Mesendoderm (in vitro differentiated cells): ENCODE results near the gene RBM38.

ENCODE experiments used
- DNase-seq: peaks from one replicate; pipeline ENCODE4 v3.0.0; 2013
- H2AK5ac ChIP-seq: 2 replicates; pipeline ENCODE4 v1.6.1; 2013; ENCODE audit warnings: low read length, inconsistent platforms
- H2BK120ac ChIP-seq: 2 replicates; pipeline ENCODE4 v1.6.1; 2013; ENCODE audit warnings: low read depth, mild to moderate bottlenecking, low read length, moderate library complexity, mixed read lengths
- H2BK15ac ChIP-seq: replicated peaks from 2 replicates; pipeline ENCODE4 v1.6.1; 2013; ENCODE audit warnings: low read depth, mild to moderate bottlenecking, moderate library complexity
- H2BK5ac ChIP-seq: 2 replicates; pipeline ENCODE4 v1.6.1; 2013; ENCODE audit warnings: low read length, inconsistent platforms
- H3K18ac ChIP-seq: 2 replicates; pipeline ENCODE4 v1.6.1; 2013; ENCODE audit warnings: mild to moderate bottlenecking, low read length, mixed read lengths
- H3K23ac ChIP-seq: one replicate; pipeline ENCODE4 v1.6.1; 2013; ENCODE audit warnings: low read length
- H3K27ac ChIP-seq: 2 replicates; pipeline ENCODE4 v1.5.1; 2013; ENCODE audit warnings: low read depth, mild to moderate bottlenecking, inconsistent platforms, low read length, moderate library complexity
- H3K27me3 ChIP-seq: 2 replicates; pipeline ENCODE4 v1.6.1; 2013; ENCODE audit warnings: low read length, control low read depth, mild to moderate bottlenecking, inconsistent platforms; ENCODE audit not compliant: insufficient read depth, poor library complexity
- H3K36me3 ChIP-seq: 2 replicates; pipeline ENCODE4 v1.6.1; 2013; ENCODE audit warnings: low read length, inconsistent platforms; ENCODE audit not compliant: control insufficient read depth, insufficient read depth
- H3K4ac ChIP-seq: one replicate; pipeline ENCODE4 v1.6.1; 2013; ENCODE audit warnings: low read depth, mild to moderate bottlenecking, low read length, moderate library complexity
- H3K4me1 ChIP-seq: 2 replicates; pipeline ENCODE4 v1.6.1; 2013; ENCODE audit warnings: low read depth, low read length, inconsistent platforms; ENCODE audit not compliant: control insufficient read depth
- H3K4me2 ChIP-seq: 2 replicates; pipeline ENCODE4 v1.6.1; 2013; ENCODE audit warnings: low read length
- H3K4me3 ChIP-seq: 2 replicates; pipeline ENCODE4 v1.5.1; 2013; ENCODE audit warnings: mild to moderate bottlenecking, low read length
- H3K56ac ChIP-seq: one replicate; pipeline ENCODE4 v1.6.1; 2013; ENCODE audit warnings: low read length
- H3K79me1 ChIP-seq: 2 replicates; pipeline ENCODE4 v1.6.1; 2013; ENCODE audit warnings: low read length, inconsistent platforms
- H3K79me2 ChIP-seq: 2 replicates; pipeline ENCODE4 v1.6.1; 2013; ENCODE audit warnings: mild to moderate bottlenecking, low read length; ENCODE audit not compliant: control insufficient read depth, insufficient read depth
- H3K9ac ChIP-seq: 2 replicates; pipeline ENCODE4 v1.6.1; 2013; ENCODE audit warnings: low read length, inconsistent platforms
- H4K5ac ChIP-seq: one replicate; pipeline ENCODE4 v1.6.1; 2013; ENCODE audit warnings: low read length
- H4K8ac ChIP-seq: one replicate; pipeline ENCODE4 v1.6.1; 2013; ENCODE audit warnings: low read depth, mild to moderate bottlenecking, control low read depth, low read length, moderate library complexity
- WGBS: extraction: QIAGEN DNeasy Blood & Tissue Kit; methylation state at CpG from one replicate; pipeline ENCODE4 v1.1.7; 2013; ENCODE audit warnings: low lambda C conversion rate, missing lambda C conversion rate; ENCODE audit not compliant: insufficient coverage; ENCODE audit errors: extremely low coverage; 5-methylcytosine and 5-hydroxymethylcytosine counted together

RBM38 gene

GRCh38 chr20:57457243-57458095 lies 66.3 kb downstream of the RBM38 start:
- no peaks in the 10 kb centered on the region for H3K79me2 ChIP-seq
- no peaks in the 10 kb centered on the region for H3K36me3 ChIP-seq
- H3K27ac ChIP-seq, result no peak overlapping the region
- no peak overlapping the region for H3K4ac ChIP-seq
- no CpG with 5 or more reads among the region's 21 CpGs for WGBS
- no peak overlapping the region for H3K56ac ChIP-seq
- DNase-seq, result no peak
- no peak overlapping the region for H2BK15ac ChIP-seq
- no peak overlapping the region for H3K18ac ChIP-seq
- H3K4me1 ChIP-seq, result no peaks in the 10 kb centered on the region
- no peaks in the 10 kb centered on the region for H3K27me3 ChIP-seq
- H2BK120ac ChIP-seq, result no peak overlapping the region
- H3K9ac ChIP-seq, result no peak overlapping the region
- no peak overlapping the region for H3K23ac ChIP-seq
- H3K79me1 ChIP-seq, result no peaks in the 10 kb centered on the region
- H2AK5ac ChIP-seq, result no peak overlapping the region
- H2BK5ac ChIP-seq, result no peak overlapping the region
- no peak overlapping the region for H3K4me2 ChIP-seq
- H4K8ac ChIP-seq, result no peak overlapping the region
- no peak overlapping the region for H3K4me3 ChIP-seq
- no peak overlapping the region for H4K5ac ChIP-seq

- no peaks in the 10 kb centered on the region for H3K79me2 ChIP-seq
- H3K79me1 ChIP-seq, result no peaks in the 10 kb centered on the region
- no peaks in the 10 kb centered on the region for H3K4me1 ChIP-seq
- no peak overlapping the region for H3K4ac ChIP-seq
- H3K56ac ChIP-seq, result no peak overlapping the region
- no peak overlapping the region for H3K4me3 ChIP-seq
- H3K36me3 ChIP-seq, result no peaks in the 10 kb centered on the region
- H3K27me3 ChIP-seq, result no peaks in the 10 kb centered on the region
- no peak overlapping the region for H3K4me2 ChIP-seq
- WGBS, result no CpG with 5 or more reads among the region's 7 CpGs
- no peak overlapping the region for H3K27ac ChIP-seq
- no peak for DNase-seq
- no peak overlapping the region for H2BK15ac ChIP-seq
- H3K18ac ChIP-seq, result no peak overlapping the region
- H2BK120ac ChIP-seq, result no peak overlapping the region
- H2BK5ac ChIP-seq, result no peak overlapping the region
- no peak overlapping the region for H2AK5ac ChIP-seq
- H3K23ac ChIP-seq, result no peak overlapping the region
- H4K8ac ChIP-seq, result no peak overlapping the region
- no peak overlapping the region for H3K9ac ChIP-seq
- H4K5ac ChIP-seq, result no peak overlapping the region
Observed at GRCh38 chr20:57458400-57459160, 67.4 kb downstream of the RBM38 start.
